H4 (cell line): ENCODE data around the gene STAM. TPM values are rescaled to one million over a fixed set of nuclear protein-coding genes. Genes with fewer than 3 reads are reported as not detected.

Source experiments
- total RNA-seq: library from RNA; depleted of rRNA; stranded (reverse); fragments of >200 nt; shearing (Covaris generic); gene quantifications from 2 replicates; pipeline ENCODE4 v1.2.3, GENCODE V29; 2014; rRNA removed

The STAM gene
- total RNA-seq, 1 experiment from 2014 or later: 15.3 TPM

Other genes starting within 250 kb of the STAM start
- gene ST8SIA6, start 189.6 kb upstream of the STAM start, total RNA-seq: 0.14 TPM in 1 of 2 replicates, not detected in the other
- gene HACD1, start 26.8 kb upstream of the STAM start, total RNA-seq: 21.7 and 35.5 TPM in 2 replicates
- 0.04 TPM in 1 of 2 replicates, not detected in the other for gene TMEM236, start 108.0 kb downstream of the STAM start, total RNA-seq
- not detected in 2 replicates for gene MRC1, start 165.2 kb downstream of the STAM start, total RNA-seq